HuH-7 (cell line): ENCODE measurements around the gene ATP8B4.

Experiments used
- DNase-seq: peaks from one replicate; pipeline ENCODE4 v3.0.0; 2011; ENCODE audit warnings: low spot score

Gene ATP8B4

GRCh38 chr15:49855917-49856637 lies 263.0 kb downstream of the ATP8B4 start:
- no peak for DNase-seq

GRCh38 chr15:49852756-49853155 lies 266.3 kb downstream of the ATP8B4 start:
- no peak for DNase-seq

GRCh38 chr15:49848807-49849206 lies 270.2 kb downstream of the ATP8B4 start:
- DNase-seq: no peak

- DNase-seq: no peak
Observed at GRCh38 chr15:49848282-49848724, 270.7 kb downstream of the ATP8B4 start.

GRCh38 chr15:49847423-49848281 lies 271.4 kb downstream of the ATP8B4 start:
- no peak for DNase-seq

GRCh38 chr15:49844390-49844789 lies 274.6 kb downstream of the ATP8B4 start:
- DNase-seq: peak; percentile 8

- DNase-seq: no peak
Observed at GRCh38 chr15:49843725-49844124, 275.3 kb downstream of the ATP8B4 start.

GRCh38 chr15:49842031-49842730 lies 276.9 kb downstream of the ATP8B4 start:
- DNase-seq: no peak

- DNase-seq: peak; percentile 23
Observed at GRCh38 chr15:49832511-49832910, 286.5 kb downstream of the ATP8B4 start.

- no peak for DNase-seq
Observed at GRCh38 chr15:49831206-49831965, 287.6 kb downstream of the ATP8B4 start.

GRCh38 chr15:49830391-49830790 lies 288.6 kb downstream of the ATP8B4 start:
- no peak for DNase-seq

GRCh38 chr15:49827311-49827710 lies 291.7 kb downstream of the ATP8B4 start:
- no peak for DNase-seq

GRCh38 chr15:49826640-49827234 lies 292.3 kb downstream of the ATP8B4 start:
- no peak for DNase-seq

GRCh38 chr15:49824775-49825099 lies 294.3 kb downstream of the ATP8B4 start:
- no peak for DNase-seq

- no peak for DNase-seq
Observed at GRCh38 chr15:49823987-49824774, 294.9 kb downstream of the ATP8B4 start.

- no peak for DNase-seq
Observed at GRCh38 chr15:49817100-49817499, 301.9 kb downstream of the ATP8B4 start.

GRCh38 chr15:49815950-49816349 lies 303.1 kb downstream of the ATP8B4 start:
- no peak for DNase-seq

- no peak for DNase-seq
Observed at GRCh38 chr15:49815526-49815925, 303.5 kb downstream of the ATP8B4 start.

GRCh38 chr15:49814709-49815108 lies 304.3 kb downstream of the ATP8B4 start:
- no peak for DNase-seq

- no peak for DNase-seq
Observed at GRCh38 chr15:49813625-49814024, 305.4 kb downstream of the ATP8B4 start.

GRCh38 chr15:49810720-49811119 lies 308.3 kb downstream of the ATP8B4 start:
- DNase-seq: no peak
